ENCODE measurements around the gene PFDN4.

DNA sequence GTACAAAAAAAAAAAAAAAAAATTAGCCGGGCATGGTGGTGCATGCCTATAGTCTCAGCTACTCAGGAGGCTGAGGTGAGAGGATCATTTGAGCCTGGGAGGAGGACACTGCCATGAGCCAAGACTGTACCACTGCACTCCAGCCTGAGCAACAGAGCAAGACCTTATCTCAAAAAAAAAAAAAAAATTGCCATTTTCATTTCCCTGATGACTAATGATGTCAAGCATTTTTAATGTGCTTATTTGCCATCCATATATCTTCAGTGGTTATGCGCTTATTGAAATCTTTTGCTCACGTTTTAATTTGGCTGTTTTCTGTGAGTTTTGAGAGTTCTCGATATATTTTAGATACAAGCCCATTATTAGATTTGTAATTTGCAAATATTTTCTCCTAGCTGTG is 46.7 kb downstream of the PFDN4 start:
- TF ChIP-seq SMC3 (conservative IDR thresholded peaks at IDR 0.05; ENCODE audit: poor library complexity) (no peak), EZH2 (IDR thresholded peaks at IDR 0.05; ENCODE audit: borderline replicate concordance, insufficient read depth, low read length, poor library complexity, severe bottlenecking) (no peak)

Measured in neural cell (in vitro differentiated cells).